SU-DHL-6 (cell line): Measurements from ENCODE around the gene CXCL14.

Source experiments
- EZH2phosphoT487 ChIP-seq: fragments of 200-600 bp; sonication (generic), shearing (Covaris generic); conservative IDR thresholded peaks from 2 replicates; pipeline ENCODE4 v1.6.1; 2018; ENCODE audit warnings: mild to moderate bottlenecking, antibody characterized with exemption, low read length, moderate library complexity, mixed read lengths
- TF ChIP-seq, protein P1 (sequence below): fragments of 200-600 bp; sonication (generic); IDR thresholded peaks from one replicate; pipeline ENCODE4 v1.5.1; 2017; ENCODE audit warnings: antibody characterized with exemption, mild to moderate bottlenecking, low read length, moderate library complexity; ENCODE audit not compliant: insufficient read depth, poor library complexity, severe bottlenecking

DNA sequence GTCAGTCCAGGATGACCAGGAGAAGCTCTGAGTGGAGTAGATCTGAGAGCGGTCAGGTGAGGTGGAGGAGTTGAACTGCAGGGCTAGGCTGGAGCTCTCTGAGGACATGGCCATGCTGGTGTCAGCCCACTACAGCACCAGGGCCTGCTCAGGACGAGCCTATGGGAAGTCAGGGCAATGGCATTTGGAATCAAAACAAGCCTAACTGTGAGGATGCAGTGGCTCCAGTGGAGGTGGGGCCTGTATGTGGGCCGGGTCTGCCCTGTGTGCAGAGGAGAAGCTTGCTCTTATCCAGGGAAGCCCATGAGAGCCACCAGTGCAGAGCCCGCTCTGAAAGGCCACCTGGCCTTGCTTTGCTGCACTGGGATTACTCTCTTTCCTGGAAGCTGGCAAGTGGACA lies 11.1 kb downstream of the CXCL14 start:
- TF ChIP-seq, protein P1, sequence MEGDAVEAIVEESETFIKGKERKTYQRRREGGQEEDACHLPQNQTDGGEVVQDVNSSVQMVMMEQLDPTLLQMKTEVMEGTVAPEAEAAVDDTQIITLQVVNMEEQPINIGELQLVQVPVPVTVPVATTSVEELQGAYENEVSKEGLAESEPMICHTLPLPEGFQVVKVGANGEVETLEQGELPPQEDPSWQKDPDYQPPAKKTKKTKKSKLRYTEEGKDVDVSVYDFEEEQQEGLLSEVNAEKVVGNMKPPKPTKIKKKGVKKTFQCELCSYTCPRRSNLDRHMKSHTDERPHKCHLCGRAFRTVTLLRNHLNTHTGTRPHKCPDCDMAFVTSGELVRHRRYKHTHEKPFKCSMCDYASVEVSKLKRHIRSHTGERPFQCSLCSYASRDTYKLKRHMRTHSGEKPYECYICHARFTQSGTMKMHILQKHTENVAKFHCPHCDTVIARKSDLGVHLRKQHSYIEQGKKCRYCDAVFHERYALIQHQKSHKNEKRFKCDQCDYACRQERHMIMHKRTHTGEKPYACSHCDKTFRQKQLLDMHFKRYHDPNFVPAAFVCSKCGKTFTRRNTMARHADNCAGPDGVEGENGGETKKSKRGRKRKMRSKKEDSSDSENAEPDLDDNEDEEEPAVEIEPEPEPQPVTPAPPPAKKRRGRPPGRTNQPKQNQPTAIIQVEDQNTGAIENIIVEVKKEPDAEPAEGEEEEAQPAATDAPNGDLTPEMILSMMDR: no peak
- no peak for TF ChIP-seq EZH2phosphoT487
